ENCODE data around the gene DAAM2.

DNA sequence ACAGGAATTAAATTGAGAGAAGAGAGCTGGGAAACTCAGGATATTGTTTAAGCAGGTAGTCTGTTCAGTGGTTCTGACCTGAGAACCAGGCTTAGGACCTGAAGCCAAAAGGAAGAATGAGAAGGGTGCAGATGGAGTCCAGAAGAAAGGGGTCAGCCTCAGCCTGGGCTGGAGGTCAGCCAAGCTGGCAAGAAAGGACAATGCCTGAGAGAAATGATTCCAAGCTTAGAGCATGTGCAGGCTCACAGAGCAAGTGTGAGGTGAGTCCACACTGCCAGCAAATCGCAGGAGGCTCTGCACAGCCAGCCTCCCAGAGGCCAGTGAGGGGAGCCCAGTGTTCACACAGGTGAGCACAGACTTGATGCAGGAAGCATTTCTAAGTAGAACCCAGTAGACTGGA is 47.3 kb downstream of the DAAM2 start:
- TF ChIP-seq CTCF (IDR thresholded peaks at IDR 0.05) (no peak), POLR2A (IDR thresholded peaks at IDR 0.05) (no peak)

All from breast epithelium (tissue), 3 donors.